GM23248 (cell line): ENCODE measurements around the gene STRIP2.

Source experiments
- EZH2 ChIP-seq: fragments of 200-600 bp; sonication (generic); IDR thresholded peaks from 2 replicates; pipeline ENCODE4 v1.6.1; 2018; ENCODE audit warnings: antibody characterized with exemption, mild to moderate bottlenecking; ENCODE audit not compliant: insufficient read depth, poor library complexity, severe bottlenecking
- EZH2phosphoT487 ChIP-seq: fragments of 200-600 bp; sonication (generic); IDR thresholded peaks from 2 replicates; pipeline ENCODE4 v1.6.1; 2018; ENCODE audit warnings: antibody characterized with exemption, moderate library complexity, mild to moderate bottlenecking, low read depth; ENCODE audit not compliant: insufficient read depth

- TF ChIP-seq EZH2: no peak
- no peak for TF ChIP-seq EZH2phosphoT487
Measured at GRCh38 chr7:129469930-129470329, 35.7 kb downstream of the STRIP2 start.
